ENCODE data around the gene SH2D1B.
A peak's percentile ranks its signal among the peaks of the same experiment; 100 is the strongest.

SH2D1B gene

GRCh38 chr1:162386292-162387225, 25.4 kb downstream of the SH2D1B start:
- H3K9ac ChIP-seq (ENCODE audit: low read length), result no peak overlapping the region
- H2BK12ac ChIP-seq (ENCODE audit: low read length in 2 of 2), result no peak overlapping the region
- no peak overlapping the region for H3K23ac ChIP-seq (ENCODE audit: low read length in 2 of 2)
- H3K4me2 ChIP-seq (ENCODE audit: low read length, poor library complexity, severe bottlenecking), result no peak overlapping the region
- no peak overlapping the region for H3K18ac ChIP-seq (ENCODE audit: low read depth in 1 of 2, low read length in 2 of 2)
- peaks cover 18% of the 10 kb centered on the region for H3K4me1 ChIP-seq (ENCODE audit: control insufficient read depth, insufficient read depth, low read depth, low read length)
- no peak overlapping the region for H3K4me3 ChIP-seq (ENCODE audit: insufficient read depth in 1 of 2, low read depth in 1 of 2, low read length in 2 of 2)
- DNase-seq, result no peak
- H3K4ac ChIP-seq (ENCODE audit: low read depth in 1 of 2, low read length in 2 of 2), result no peak overlapping the region
- peak overlapping the region; percentile 37 for H2AK5ac ChIP-seq (ENCODE audit: low read length, severe bottlenecking)
- no peak overlapping the region for H3K14ac ChIP-seq (ENCODE audit: low read length in 2 of 2)
- no peak overlapping the region for H4K8ac ChIP-seq (ENCODE audit: low read length)
- peaks cover 0 to 45% of the 10 kb centered on the region in 2 experiments for H3K27me3 ChIP-seq (ENCODE audit: control insufficient read depth in 1 of 2, insufficient read depth in 1 of 2, low read length in 2 of 2)
- H4K91ac ChIP-seq (ENCODE audit: low read length), result no peak overlapping the region
- no peak overlapping the region for H2BK120ac ChIP-seq (ENCODE audit: low read depth, low read length)
- no peak overlapping the region for H2AFZ ChIP-seq (ENCODE audit: low read depth, low read length)
- no peaks in the 10 kb centered on the region for H3K79me1 ChIP-seq (replicated peaks; ENCODE audit: low read length, poor library complexity, severe bottlenecking)
- H2BK15ac ChIP-seq (ENCODE audit: low read depth, poor library complexity, severe bottlenecking), result no peak overlapping the region
- no peak overlapping the region for H2BK5ac ChIP-seq (ENCODE audit: low read depth, low read length, poor library complexity, severe bottlenecking)
- no peak overlapping the region for H3K27ac ChIP-seq (ENCODE audit: low read length, poor library complexity, severe bottlenecking)
- 84% methylated on average over 8 of the region's 8 CpGs for WGBS
- H3K9me3 ChIP-seq (ENCODE audit: control insufficient read depth, low read length), result no peaks in the 10 kb centered on the region
- H3K36me3 ChIP-seq (ENCODE audit: control insufficient read depth in 1 of 2, insufficient read depth in 2 of 2, low read depth in 1 of 2, low read length in 2 of 2), result peaks cover 0 to 4% of the 10 kb centered on the region in 2 experiments

GRCh38 chr1:162385702-162386101, 26.2 kb downstream of the SH2D1B start:
- Histone ChIP-seq H3K4ac (ENCODE audit: low read depth in 1 of 2, low read length in 2 of 2) (no peak overlapping the region), H3K9me3 (ENCODE audit: control insufficient read depth, low read length) (no peaks in the 10 kb centered on the region), H3K4me3 (ENCODE audit: insufficient read depth in 1 of 2, low read depth in 1 of 2, low read length in 2 of 2) (no peak overlapping the region), H3K36me3 (ENCODE audit: control insufficient read depth in 1 of 2, insufficient read depth in 2 of 2, low read depth in 1 of 2, low read length in 2 of 2) (peaks cover 0 to 4% of the 10 kb centered on the region in 2 experiments), H3K4me2 (ENCODE audit: low read length, poor library complexity, severe bottlenecking) (no peak overlapping the region), H3K23ac (ENCODE audit: low read length in 2 of 2) (no peak overlapping the region), H2AFZ (ENCODE audit: low read depth, low read length) (no peak overlapping the region), H3K4me1 (ENCODE audit: control insufficient read depth, insufficient read depth, low read depth, low read length) (peaks cover 18% of the 10 kb centered on the region), H2BK5ac (ENCODE audit: low read depth, low read length, poor library complexity, severe bottlenecking) (no peak overlapping the region), H2BK15ac (ENCODE audit: low read depth, poor library complexity, severe bottlenecking) (no peak overlapping the region), H2BK12ac (ENCODE audit: low read length in 2 of 2) (no peak overlapping the region), H3K27me3 (ENCODE audit: control insufficient read depth in 1 of 2, insufficient read depth in 1 of 2, low read length in 2 of 2) (peaks cover 0 to 40% of the 10 kb centered on the region in 2 experiments), H2BK120ac (ENCODE audit: low read depth, low read length) (no peak overlapping the region), H3K27ac (ENCODE audit: low read length, poor library complexity, severe bottlenecking) (no peak overlapping the region), H3K14ac (ENCODE audit: low read length in 2 of 2) (no peak overlapping the region), H4K8ac (ENCODE audit: low read length) (no peak overlapping the region), H3K18ac (ENCODE audit: low read depth in 1 of 2, low read length in 2 of 2) (no peak overlapping the region), H2AK5ac (ENCODE audit: low read length, severe bottlenecking) (no peak overlapping the region), H4K91ac (ENCODE audit: low read length) (no peak overlapping the region), H3K9ac (ENCODE audit: low read length) (no peak overlapping the region), H3K79me1 (replicated peaks; ENCODE audit: low read length, poor library complexity, severe bottlenecking) (no peaks in the 10 kb centered on the region)
- WGBS, result 90% methylated on average over 3 of the region's 3 CpGs
- no peak for DNase-seq

- Histone ChIP-seq H3K79me1 (replicated peaks; ENCODE audit: low read length, poor library complexity, severe bottlenecking) (no peaks in the 10 kb centered on the region), H3K9me3 (ENCODE audit: control insufficient read depth, low read length) (no peaks in the 10 kb centered on the region), H3K27me3 (ENCODE audit: control insufficient read depth in 1 of 2, insufficient read depth in 1 of 2, low read length in 2 of 2) (peaks cover 0 to 36% of the 10 kb centered on the region in 2 experiments), H2AK5ac (ENCODE audit: low read length, severe bottlenecking) (no peak overlapping the region), H4K91ac (ENCODE audit: low read length) (no peak overlapping the region), H3K27ac (ENCODE audit: low read length, poor library complexity, severe bottlenecking) (no peak overlapping the region), H2BK120ac (ENCODE audit: low read depth, low read length) (no peak overlapping the region), H2AFZ (ENCODE audit: low read depth, low read length) (no peak overlapping the region), H3K9ac (ENCODE audit: low read length) (no peak overlapping the region), H4K8ac (ENCODE audit: low read length) (no peak overlapping the region), H3K36me3 (ENCODE audit: control insufficient read depth in 1 of 2, insufficient read depth in 2 of 2, low read depth in 1 of 2, low read length in 2 of 2) (peaks cover 0 to 4% of the 10 kb centered on the region in 2 experiments), H3K4me3 (ENCODE audit: insufficient read depth in 1 of 2, low read depth in 1 of 2, low read length in 2 of 2) (no peak overlapping the region), H3K18ac (ENCODE audit: low read depth in 1 of 2, low read length in 2 of 2) (no peak overlapping the region), H3K14ac (ENCODE audit: low read length in 2 of 2) (no peak overlapping the region), H3K23ac (ENCODE audit: low read length in 2 of 2) (no peak overlapping the region), H3K4me2 (ENCODE audit: low read length, poor library complexity, severe bottlenecking) (no peak overlapping the region), H2BK5ac (ENCODE audit: low read depth, low read length, poor library complexity, severe bottlenecking) (no peak overlapping the region), H3K4me1 (ENCODE audit: control insufficient read depth, insufficient read depth, low read depth, low read length) (peaks cover 16% of the 10 kb centered on the region), H2BK12ac (ENCODE audit: low read length in 2 of 2) (no peak overlapping the region), H3K4ac (ENCODE audit: low read depth in 1 of 2, low read length in 2 of 2) (no peak overlapping the region), H2BK15ac (ENCODE audit: low read depth, poor library complexity, severe bottlenecking) (no peak overlapping the region)
- WGBS, result 75% methylated on average over 3 of the region's 3 CpGs
- DNase-seq, result no peak
These were observed 26.7 kb downstream of the SH2D1B start for GRCh38 chr1:162385280-162385623.

- H3K4me3 ChIP-seq (ENCODE audit: insufficient read depth in 1 of 2, low read depth in 1 of 2, low read length in 2 of 2), result no peak overlapping the region
- no peak overlapping the region for H2BK12ac ChIP-seq (ENCODE audit: low read length in 2 of 2)
- H3K4me1 ChIP-seq (ENCODE audit: control insufficient read depth, insufficient read depth, low read depth, low read length), result peaks cover 11% of the 10 kb centered on the region
- H3K14ac ChIP-seq (ENCODE audit: low read length in 2 of 2), result no peak overlapping the region
- no peak overlapping the region for H2AFZ ChIP-seq (ENCODE audit: low read depth, low read length)
- H2AK5ac ChIP-seq (ENCODE audit: low read length, severe bottlenecking), result no peak overlapping the region
- no peak overlapping the region for H3K4ac ChIP-seq (ENCODE audit: low read depth in 1 of 2, low read length in 2 of 2)
- H4K8ac ChIP-seq (ENCODE audit: low read length), result no peak overlapping the region
- H2BK5ac ChIP-seq (ENCODE audit: low read depth, low read length, poor library complexity, severe bottlenecking), result no peak overlapping the region
- H3K4me2 ChIP-seq (ENCODE audit: low read length, poor library complexity, severe bottlenecking), result no peak overlapping the region
- H3K27ac ChIP-seq (ENCODE audit: low read length, poor library complexity, severe bottlenecking), result no peak overlapping the region
- no peaks in the 10 kb centered on the region for H3K9me3 ChIP-seq (ENCODE audit: control insufficient read depth, low read length)
- no peak overlapping the region for H2BK15ac ChIP-seq (ENCODE audit: low read depth, poor library complexity, severe bottlenecking)
- 96% methylated on average over 10 of the region's 10 CpGs for WGBS
- H3K18ac ChIP-seq (ENCODE audit: low read depth in 1 of 2, low read length in 2 of 2), result no peak overlapping the region
- H3K27me3 ChIP-seq (ENCODE audit: control insufficient read depth in 1 of 2, insufficient read depth in 1 of 2, low read length in 2 of 2), result peaks cover 0 to 32% of the 10 kb centered on the region in 2 experiments
- peaks cover 0 to 4% of the 10 kb centered on the region in 2 experiments for H3K36me3 ChIP-seq (ENCODE audit: control insufficient read depth in 1 of 2, insufficient read depth in 2 of 2, low read depth in 1 of 2, low read length in 2 of 2)
- no peak overlapping the region for H2BK120ac ChIP-seq (ENCODE audit: low read depth, low read length)
- H3K23ac ChIP-seq (ENCODE audit: low read length in 2 of 2), result no peak overlapping the region
- no peak overlapping the region for H3K9ac ChIP-seq (ENCODE audit: low read length)
- H4K91ac ChIP-seq (ENCODE audit: low read length), result no peak overlapping the region
- no peak for DNase-seq
- no peaks in the 10 kb centered on the region for H3K79me1 ChIP-seq (replicated peaks; ENCODE audit: low read length, poor library complexity, severe bottlenecking)
These were observed 27.2 kb downstream of the SH2D1B start for GRCh38 chr1:162384601-162385279.
